Mucosa of rectum (tissue), 2 donors: Measurements from ENCODE around the gene SESN1.

ENCODE experiments used
- H3K27ac ChIP-seq, 2 donors: one replicate each; pipeline ENCODE4 v1.7.0; 2013; ENCODE audit warnings: inconsistent platforms in 2 of 2, low read depth in 2 of 2, low read length in 2 of 2
- H3K27me3 ChIP-seq, 2 donors: one replicate each; pipeline ENCODE4 v1.7.0; 2013; ENCODE audit warnings: low read length in 2 of 2; ENCODE audit not compliant: control insufficient read depth in 2 of 2, insufficient read depth in 2 of 2
- H3K36me3 ChIP-seq, 2 donors: one replicate each; pipeline ENCODE4 v1.7.0; 2013; ENCODE audit warnings: low read length in 2 of 2; ENCODE audit not compliant: control insufficient read depth in 2 of 2, insufficient read depth in 2 of 2
- H3K4me1 ChIP-seq, 2 donors: one replicate each; pipeline ENCODE4 v1.7.0; 2013; ENCODE audit warnings: low read length in 2 of 2, mild to moderate bottlenecking in 1 of 2; ENCODE audit not compliant: control insufficient read depth in 2 of 2, insufficient read depth in 2 of 2
- H3K4me3 ChIP-seq, 2 donors: one replicate each; pipeline ENCODE4 v1.7.0; 2013; ENCODE audit warnings: low read length in 2 of 2
- H3K9ac ChIP-seq, 2 donors: one replicate each; pipeline ENCODE4 v1.7.0; 2013; ENCODE audit warnings: low read length in 2 of 2, low read depth in 1 of 2, mild to moderate bottlenecking in 1 of 2
- H3K9me3 ChIP-seq, 2 donors: one replicate each; pipeline ENCODE4 v1.7.0; 2013; ENCODE audit warnings: low read length in 2 of 2; ENCODE audit not compliant: control insufficient read depth in 2 of 2
- donor health status: healthy.
- donor health status: Normal muscosa, but diverticular disease.

The SESN1 gene

GRCh38 chr6:109038837-109039398 lies 55.7 kb downstream of the SESN1 start:
- no peaks in the 10 kb centered on the region for H3K9me3 ChIP-seq
- peaks cover 0 to 14% of the 10 kb centered on the region in 2 donors for H3K4me1 ChIP-seq
- no peak overlapping the region for H3K4me3 ChIP-seq
- no peak overlapping the region for H3K27ac ChIP-seq
- H3K9ac ChIP-seq: no peak overlapping the region
- H3K36me3 ChIP-seq: no peaks in the 10 kb centered on the region
- H3K27me3 ChIP-seq: no peaks in the 10 kb centered on the region

- H3K27ac ChIP-seq: no peak overlapping the region
- no peak overlapping the region for H3K4me3 ChIP-seq
- peak overlapping the region in 1 of 2 donors; percentile 6 for H3K9ac ChIP-seq
- no peaks in the 10 kb centered on the region for H3K9me3 ChIP-seq
- no peaks in the 10 kb centered on the region for H3K27me3 ChIP-seq
- peaks cover 0 to 14% of the 10 kb centered on the region in 2 donors for H3K4me1 ChIP-seq
- H3K36me3 ChIP-seq: no peaks in the 10 kb centered on the region
These were observed 57.9 kb downstream of the SESN1 start for GRCh38 chr6:109036574-109037294.

GRCh38 chr6:109034526-109034925 lies 60.1 kb downstream of the SESN1 start:
- Histone ChIP-seq H3K4me3 (no peak overlapping the region), H3K27me3 (no peaks in the 10 kb centered on the region), H3K4me1 (peaks cover 0 to 14% of the 10 kb centered on the region in 2 donors), H3K9ac (no peak overlapping the region), H3K9me3 (no peaks in the 10 kb centered on the region), H3K36me3 (no peaks in the 10 kb centered on the region), H3K27ac (no peak overlapping the region)

- no peaks in the 10 kb centered on the region for H3K9me3 ChIP-seq
- peaks cover 0 to 14% of the 10 kb centered on the region in 2 donors for H3K4me1 ChIP-seq
- H3K4me3 ChIP-seq: no peak overlapping the region
- no peak overlapping the region for H3K9ac ChIP-seq
- H3K36me3 ChIP-seq: no peaks in the 10 kb centered on the region
- no peaks in the 10 kb centered on the region for H3K27me3 ChIP-seq
- H3K27ac ChIP-seq: no peak overlapping the region
These were observed 61.0 kb downstream of the SESN1 start for GRCh38 chr6:109033655-109034054.

- Histone ChIP-seq H3K27me3 (no peaks in the 10 kb centered on the region), H3K9me3 (no peaks in the 10 kb centered on the region), H3K4me1 (peaks cover 0 to 8% of the 10 kb centered on the region in 2 donors), H3K4me3 (no peak overlapping the region), H3K36me3 (no peaks in the 10 kb centered on the region), H3K9ac (no peak overlapping the region), H3K27ac (no peak overlapping the region)
These were observed 63.2 kb downstream of the SESN1 start for GRCh38 chr6:109031416-109031815.

- Histone ChIP-seq H3K4me3 (no peak overlapping the region), H3K9ac (no peak overlapping the region), H3K9me3 (no peaks in the 10 kb centered on the region), H3K4me1 (peaks cover 0 to under 1% of the 10 kb centered on the region in 2 donors), H3K27ac (no peak overlapping the region), H3K36me3 (no peaks in the 10 kb centered on the region), H3K27me3 (no peaks in the 10 kb centered on the region)
These were observed 65.3 kb downstream of the SESN1 start for GRCh38 chr6:109029313-109029712.

GRCh38 chr6:109028439-109028838 lies 66.2 kb downstream of the SESN1 start:
- H3K27ac ChIP-seq: no peak overlapping the region

GRCh38 chr6:109027964-109028363 lies 66.7 kb downstream of the SESN1 start:
- Histone ChIP-seq H3K4me3 (no peak overlapping the region), H3K9me3 (no peaks in the 10 kb centered on the region), H3K9ac (no peak overlapping the region), H3K27ac (no peak overlapping the region), H3K27me3 (no peaks in the 10 kb centered on the region), H3K4me1 (no peaks in the 10 kb centered on the region), H3K36me3 (no peaks in the 10 kb centered on the region)

More at GRCh38 chr6:109028439-109028838, 66.2 kb downstream of the SESN1 start:
- no peaks in the 10 kb centered on the region for H3K27me3 ChIP-seq
- H3K4me3 ChIP-seq: no peak overlapping the region
- no peaks in the 10 kb centered on the region for H3K36me3 ChIP-seq
- H3K9ac ChIP-seq: no peak overlapping the region
- H3K4me1 ChIP-seq: no peaks in the 10 kb centered on the region
- H3K9me3 ChIP-seq: no peaks in the 10 kb centered on the region

- Histone ChIP-seq H3K27me3 (no peaks in the 10 kb centered on the region), H3K4me3 (no peak overlapping the region), H3K36me3 (no peaks in the 10 kb centered on the region), H3K4me1 (no peaks in the 10 kb centered on the region), H3K9ac (no peak overlapping the region), H3K9me3 (no peaks in the 10 kb centered on the region), H3K27ac (no peak overlapping the region)
These were observed 69.0 kb downstream of the SESN1 start for GRCh38 chr6:109025639-109026038.

- Histone ChIP-seq H3K27me3 (no peaks in the 10 kb centered on the region), H3K27ac (no peak overlapping the region), H3K4me3 (no peak overlapping the region), H3K4me1 (no peaks in the 10 kb centered on the region), H3K9me3 (no peaks in the 10 kb centered on the region), H3K36me3 (no peaks in the 10 kb centered on the region), H3K9ac (no peak overlapping the region)
These were observed 69.9 kb downstream of the SESN1 start for GRCh38 chr6:109024784-109025183.
